Natural killer cell treated with Interleukin-12 subunit alpha and Interleukin-12 subunit beta and Interleukin-15 and Interleukin-18, amount 100 ng/mL, for 72 hours (primary cell): ENCODE data around the gene IL12RB2. TPM values are rescaled to one million over a fixed set of nuclear protein-coding genes. Genes with fewer than 3 reads are reported as not detected.
A peak's percentile ranks its signal among the peaks of the same experiment; 100 is the strongest.

Experiments used
- ATAC-seq, 2 donors: fragments of 150-1000 bp; cut with Tn5 transposase in 1 of 2; sonication (Bioruptor Pico), chemical (Tn5 transposase) in 1 of 2; 2 replicates each; pipeline ENCODE4 v1.10.0; 2021
- DNase-seq: peaks from one replicate; pipeline ENCODE4 v3.0.0; 2022; ENCODE audit warnings: low spot score
- H3K27ac Mint-ChIP-seq, 2 donors: 1 replicate in 1 of 2; 2 replicates in 1 of 2; pipeline ENCODE4 v1.8.0; 2022; ENCODE audit warnings: mixed read lengths in 2 of 2, mild to moderate bottlenecking in 1 of 2, moderate library complexity in 1 of 2
- H3K27me3 Mint-ChIP-seq, 2 donors: 1 replicate in 1 of 2; 2 replicates in 1 of 2; pipeline ENCODE4 v1.8.0; 2022; ENCODE audit warnings: mixed read lengths in 2 of 2
- H3K36me3 Mint-ChIP-seq: one replicate; pipeline ENCODE4 v1.8.0; 2022; ENCODE audit warnings: mixed read lengths
- H3K4me1 Mint-ChIP-seq, 2 donors: 1 replicate in 1 of 2; 2 replicates in 1 of 2; pipeline ENCODE4 v1.8.0; 2022; ENCODE audit warnings: low read depth in 2 of 2, mixed read lengths in 2 of 2, mild to moderate bottlenecking in 1 of 2
- H3K4me3 Mint-ChIP-seq: one replicate; pipeline ENCODE4 v1.8.0; 2022; ENCODE audit warnings: mixed read lengths
- H3K9me3 Mint-ChIP-seq: 2 replicates; pipeline ENCODE4 v1.8.0; 2022; ENCODE audit warnings: mixed read lengths
- total RNA-seq, 2 donors: library from RNA; stranded (reverse); gene quantifications; one replicate each; pipeline ENCODE4 v1.2.3, GENCODE V29; 2022

IL12RB2 gene
- total RNA-seq, 2 donors from 2014 or later: 265 to 317 TPM

- peak overlapping the region; percentile 82 to 97 for H3K27ac Mint-ChIP-seq
- peaks cover 82 to 83% of the 10 kb centered on the region in 2 donors for H3K4me1 Mint-ChIP-seq
Observed at GRCh38 chr1:67290236-67290635, 17.4 kb upstream of the IL12RB2 start.

GRCh38 chr1:67294836-67295617 lies 12.6 kb upstream of the IL12RB2 start:
- H3K27ac Mint-ChIP-seq: peak overlapping the region; percentile 88 to 94
- H3K9me3 Mint-ChIP-seq: peaks cover 6% of the 10 kb centered on the region
- DNase-seq: peak; percentile 69
- H3K4me1 Mint-ChIP-seq: peaks cover 68 to 76% of the 10 kb centered on the region in 2 donors
- peaks cover 25% of the 10 kb centered on the region for H3K36me3 Mint-ChIP-seq
- no peaks in the 10 kb centered on the region for H3K27me3 Mint-ChIP-seq
- H3K4me3 Mint-ChIP-seq: peak overlapping the region; percentile 84
- peak; percentile 93 to 95 for ATAC-seq

More at GRCh38 chr1:67290236-67290635, 17.4 kb upstream of the IL12RB2 start:
- DNase-seq: no peak
- ATAC-seq: no peak
- peaks cover 22% of the 10 kb centered on the region for H3K36me3 Mint-ChIP-seq
- no peak overlapping the region for H3K4me3 Mint-ChIP-seq
- H3K9me3 Mint-ChIP-seq: peaks cover 11% of the 10 kb centered on the region
- no peaks in the 10 kb centered on the region for H3K27me3 Mint-ChIP-seq

- H3K4me3 Mint-ChIP-seq: peak overlapping the region; percentile 2
Observed at GRCh38 chr1:67298762-67299161, 8.9 kb upstream of the IL12RB2 start.

GRCh38 chr1:67299296-67299695 lies 8.4 kb upstream of the IL12RB2 start:
- H3K27me3 Mint-ChIP-seq: no peaks in the 10 kb centered on the region
- ATAC-seq: no peak
- H3K27ac Mint-ChIP-seq: peak overlapping the region; percentile 95 to 98
- H3K4me1 Mint-ChIP-seq: peaks cover 57 to 80% of the 10 kb centered on the region in 2 donors
- peaks cover 2% of the 10 kb centered on the region for H3K9me3 Mint-ChIP-seq
- H3K4me3 Mint-ChIP-seq: no peak overlapping the region
- H3K36me3 Mint-ChIP-seq: peaks cover 12% of the 10 kb centered on the region
- DNase-seq: no peak

More at GRCh38 chr1:67298762-67299161, 8.9 kb upstream of the IL12RB2 start:
- Mint-ChIP-seq H3K27me3 (no peaks in the 10 kb centered on the region), H3K4me1 (peaks cover 58 to 80% of the 10 kb centered on the region in 2 donors), H3K9me3 (peaks cover 2% of the 10 kb centered on the region), H3K36me3 (peaks cover 12% of the 10 kb centered on the region), H3K27ac (peak overlapping the region; percentile 95 to 98)
- DNase-seq: no peak
- ATAC-seq: no peak

GRCh38 chr1:67300561-67300960 lies 7.1 kb upstream of the IL12RB2 start:
- ATAC-seq (no peak), DNase-seq (no peak)
- Mint-ChIP-seq H3K4me1 (peaks cover 50 to 73% of the 10 kb centered on the region in 2 donors), H3K27ac (peak overlapping the region; percentile 95 to 98), H3K27me3 (no peaks in the 10 kb centered on the region), H3K9me3 (no peaks in the 10 kb centered on the region), H3K4me3 (peak overlapping the region; percentile 41), H3K36me3 (peaks cover 6% of the 10 kb centered on the region)

GRCh38 chr1:67304023-67304422 lies 3.6 kb upstream of the IL12RB2 start:
- H3K9me3 Mint-ChIP-seq: no peaks in the 10 kb centered on the region
- no peaks in the 10 kb centered on the region for H3K27me3 Mint-ChIP-seq
- no peak for DNase-seq
- H3K27ac Mint-ChIP-seq: peak overlapping the region; percentile 95 to 98
- ATAC-seq: peak; percentile 64 to 74
- peaks cover 7% of the 10 kb centered on the region for H3K36me3 Mint-ChIP-seq
- peak overlapping the region; percentile 80 for H3K4me3 Mint-ChIP-seq
- H3K4me1 Mint-ChIP-seq: peaks cover 37 to 65% of the 10 kb centered on the region in 2 donors

GRCh38 chr1:67306547-67306946 lies 1.1 kb upstream of the IL12RB2 start:
- Mint-ChIP-seq H3K9me3 (no peaks in the 10 kb centered on the region), H3K4me3 (peak overlapping the region; percentile 97), H3K27me3 (no peaks in the 10 kb centered on the region), H3K27ac (no peak overlapping the region), H3K4me1 (peaks cover 36 to 58% of the 10 kb centered on the region in 2 donors), H3K36me3 (peaks cover 21% of the 10 kb centered on the region)
- ATAC-seq (no peak), DNase-seq (no peak)

- Mint-ChIP-seq H3K27me3 (no peaks in the 10 kb centered on the region), H3K36me3 (peaks cover 36% of the 10 kb centered on the region), H3K27ac (no peak overlapping the region), H3K9me3 (no peaks in the 10 kb centered on the region), H3K4me1 (peaks cover 41 to 59% of the 10 kb centered on the region in 2 donors), H3K4me3 (peak overlapping the region; percentile 97)
- peak; percentile 69 for DNase-seq
- ATAC-seq: peak; percentile 33 to 41
Observed at GRCh38 chr1:67308136-67308535, 463 bp downstream of the IL12RB2 start.

GRCh38 chr1:67312615-67313014 lies 4.9 kb downstream of the IL12RB2 start:
- Mint-ChIP-seq H3K4me1 (peaks cover 47 to 56% of the 10 kb centered on the region in 2 donors), H3K36me3 (peaks cover 41% of the 10 kb centered on the region), H3K27me3 (no peaks in the 10 kb centered on the region), H3K4me3 (peak overlapping the region; percentile 97), H3K9me3 (no peaks in the 10 kb centered on the region), H3K27ac (no peak overlapping the region)
- ATAC-seq: no peak
- DNase-seq: no peak

- H3K4me1 Mint-ChIP-seq: peaks cover 47 to 48% of the 10 kb centered on the region in 2 donors
- no peaks in the 10 kb centered on the region for H3K27me3 Mint-ChIP-seq
- DNase-seq (no peak), ATAC-seq (peak in 1 of 2 donors; percentile 28)
- no peak overlapping the region for H3K27ac Mint-ChIP-seq
- no peaks in the 10 kb centered on the region for H3K9me3 Mint-ChIP-seq
- peaks cover 34% of the 10 kb centered on the region for H3K36me3 Mint-ChIP-seq
- peak overlapping the region; percentile 97 for H3K4me3 Mint-ChIP-seq
Observed at GRCh38 chr1:67313934-67314671, 6.4 kb downstream of the IL12RB2 start.

GRCh38 chr1:67314696-67315095 lies 7.0 kb downstream of the IL12RB2 start:
- peak overlapping the region; percentile 97 for H3K4me3 Mint-ChIP-seq
- H3K36me3 Mint-ChIP-seq: peaks cover 36% of the 10 kb centered on the region
- no peaks in the 10 kb centered on the region for H3K9me3 Mint-ChIP-seq
- H3K4me1 Mint-ChIP-seq: peaks cover 48 to 49% of the 10 kb centered on the region in 2 donors
- DNase-seq (no peak), ATAC-seq (peak; percentile 58 to 75)
- no peaks in the 10 kb centered on the region for H3K27me3 Mint-ChIP-seq
- H3K27ac Mint-ChIP-seq: no peak overlapping the region

- Mint-ChIP-seq H3K27me3 (no peaks in the 10 kb centered on the region), H3K36me3 (peaks cover 34% of the 10 kb centered on the region), H3K4me1 (peaks cover 43 to 48% of the 10 kb centered on the region in 2 donors), H3K4me3 (no peak overlapping the region), H3K9me3 (no peaks in the 10 kb centered on the region), H3K27ac (no peak overlapping the region)
- ATAC-seq (no peak), DNase-seq (no peak)
Observed at GRCh38 chr1:67316180-67316902, 8.7 kb downstream of the IL12RB2 start.

GRCh38 chr1:67316918-67317317 lies 9.2 kb downstream of the IL12RB2 start:
- peaks cover 36% of the 10 kb centered on the region for H3K36me3 Mint-ChIP-seq
- ATAC-seq (no peak), DNase-seq (no peak)
- no peak overlapping the region for H3K4me3 Mint-ChIP-seq
- H3K27ac Mint-ChIP-seq: no peak overlapping the region
- peaks cover 43 to 52% of the 10 kb centered on the region in 2 donors for H3K4me1 Mint-ChIP-seq
- no peaks in the 10 kb centered on the region for H3K9me3 Mint-ChIP-seq
- H3K27me3 Mint-ChIP-seq: no peaks in the 10 kb centered on the region
